Mesendoderm (in vitro differentiated cells): ENCODE measurements around the gene NT5C3B.
A peak's percentile ranks its signal among the peaks of the same experiment; 100 is the strongest.

Experiments used
- DNase-seq: peaks from one replicate; pipeline ENCODE4 v3.0.0; 2013
- H2AK5ac ChIP-seq: 2 replicates; pipeline ENCODE4 v1.6.1; 2013; ENCODE audit warnings: low read length, inconsistent platforms
- H2BK120ac ChIP-seq: 2 replicates; pipeline ENCODE4 v1.6.1; 2013; ENCODE audit warnings: low read depth, mild to moderate bottlenecking, low read length, moderate library complexity, mixed read lengths
- H2BK15ac ChIP-seq: replicated peaks from 2 replicates; pipeline ENCODE4 v1.6.1; 2013; ENCODE audit warnings: low read depth, mild to moderate bottlenecking, moderate library complexity
- H2BK5ac ChIP-seq: 2 replicates; pipeline ENCODE4 v1.6.1; 2013; ENCODE audit warnings: low read length, inconsistent platforms
- H3K18ac ChIP-seq: 2 replicates; pipeline ENCODE4 v1.6.1; 2013; ENCODE audit warnings: mild to moderate bottlenecking, low read length, mixed read lengths
- H3K23ac ChIP-seq: one replicate; pipeline ENCODE4 v1.6.1; 2013; ENCODE audit warnings: low read length
- H3K27ac ChIP-seq: 2 replicates; pipeline ENCODE4 v1.5.1; 2013; ENCODE audit warnings: low read depth, mild to moderate bottlenecking, inconsistent platforms, low read length, moderate library complexity
- H3K27me3 ChIP-seq: 2 replicates; pipeline ENCODE4 v1.6.1; 2013; ENCODE audit warnings: low read length, control low read depth, mild to moderate bottlenecking, inconsistent platforms; ENCODE audit not compliant: insufficient read depth, poor library complexity
- H3K36me3 ChIP-seq: 2 replicates; pipeline ENCODE4 v1.6.1; 2013; ENCODE audit warnings: low read length, inconsistent platforms; ENCODE audit not compliant: control insufficient read depth, insufficient read depth
- H3K4ac ChIP-seq: one replicate; pipeline ENCODE4 v1.6.1; 2013; ENCODE audit warnings: low read depth, mild to moderate bottlenecking, low read length, moderate library complexity
- H3K4me1 ChIP-seq: 2 replicates; pipeline ENCODE4 v1.6.1; 2013; ENCODE audit warnings: low read depth, low read length, inconsistent platforms; ENCODE audit not compliant: control insufficient read depth
- H3K4me2 ChIP-seq: 2 replicates; pipeline ENCODE4 v1.6.1; 2013; ENCODE audit warnings: low read length
- H3K4me3 ChIP-seq: 2 replicates; pipeline ENCODE4 v1.5.1; 2013; ENCODE audit warnings: mild to moderate bottlenecking, low read length
- H3K56ac ChIP-seq: one replicate; pipeline ENCODE4 v1.6.1; 2013; ENCODE audit warnings: low read length
- H3K79me1 ChIP-seq: 2 replicates; pipeline ENCODE4 v1.6.1; 2013; ENCODE audit warnings: low read length, inconsistent platforms
- H3K79me2 ChIP-seq: 2 replicates; pipeline ENCODE4 v1.6.1; 2013; ENCODE audit warnings: mild to moderate bottlenecking, low read length; ENCODE audit not compliant: control insufficient read depth, insufficient read depth
- H3K9ac ChIP-seq: 2 replicates; pipeline ENCODE4 v1.6.1; 2013; ENCODE audit warnings: low read length, inconsistent platforms
- H4K5ac ChIP-seq: one replicate; pipeline ENCODE4 v1.6.1; 2013; ENCODE audit warnings: low read length
- H4K8ac ChIP-seq: one replicate; pipeline ENCODE4 v1.6.1; 2013; ENCODE audit warnings: low read depth, mild to moderate bottlenecking, control low read depth, low read length, moderate library complexity
- WGBS: extraction: QIAGEN DNeasy Blood & Tissue Kit; methylation state at CpG from one replicate; pipeline ENCODE4 v1.1.7; 2013; ENCODE audit warnings: low lambda C conversion rate, missing lambda C conversion rate; ENCODE audit not compliant: insufficient coverage; ENCODE audit errors: extremely low coverage; 5-methylcytosine and 5-hydroxymethylcytosine counted together

Gene NT5C3B

GRCh38 chr17:41818024-41818423, 18.0 kb downstream of the NT5C3B start:
- Histone ChIP-seq H4K8ac (no peak overlapping the region), H3K4me2 (no peak overlapping the region), H2BK120ac (no peak overlapping the region), H2BK15ac (no peak overlapping the region), H3K27me3 (no peaks in the 10 kb centered on the region), H3K9ac (no peak overlapping the region), H3K4me1 (peaks cover 6% of the 10 kb centered on the region), H3K79me2 (peaks cover 27% of the 10 kb centered on the region), H3K36me3 (peaks cover 10% of the 10 kb centered on the region), H3K23ac (no peak overlapping the region), H2AK5ac (no peak overlapping the region), H3K79me1 (peaks cover 14% of the 10 kb centered on the region), H3K27ac (no peak overlapping the region), H3K18ac (no peak overlapping the region), H2BK5ac (no peak overlapping the region), H3K4ac (no peak overlapping the region), H4K5ac (no peak overlapping the region), H3K4me3 (no peak overlapping the region), H3K56ac (no peak overlapping the region)
- no peak for DNase-seq
- no CpG with 5 or more reads among the region's 20 CpGs for WGBS

GRCh38 chr17:41816637-41817320, 19.3 kb downstream of the NT5C3B start:
- Histone ChIP-seq H3K27me3 (no peaks in the 10 kb centered on the region), H2BK5ac (no peak overlapping the region), H3K79me1 (peaks cover 14% of the 10 kb centered on the region), H3K36me3 (peaks cover 10% of the 10 kb centered on the region), H2BK120ac (no peak overlapping the region), H4K8ac (no peak overlapping the region), H3K4me3 (no peak overlapping the region), H3K27ac (no peak overlapping the region), H4K5ac (no peak overlapping the region), H3K56ac (peak overlapping the region; percentile 25), H3K18ac (no peak overlapping the region), H2AK5ac (no peak overlapping the region), H3K4me2 (no peak overlapping the region), H3K79me2 (peaks cover 28% of the 10 kb centered on the region), H3K23ac (no peak overlapping the region), H3K4ac (no peak overlapping the region), H2BK15ac (no peak overlapping the region), H3K9ac (no peak overlapping the region), H3K4me1 (peaks cover 6% of the 10 kb centered on the region)
- no CpG with 5 or more reads among the region's 23 CpGs for WGBS
- no peak for DNase-seq

GRCh38 chr17:41814195-41814594, 21.8 kb downstream of the NT5C3B start:
- no peak overlapping the region for H2BK120ac ChIP-seq
- no peaks in the 10 kb centered on the region for H3K27me3 ChIP-seq
- peak overlapping the region; percentile 7 for H3K4me3 ChIP-seq
- no peak for DNase-seq
- WGBS, result no CpG with 5 or more reads among the region's 1 CpG
- peaks cover 6% of the 10 kb centered on the region for H3K4me1 ChIP-seq
- H3K79me1 ChIP-seq, result peaks cover 19% of the 10 kb centered on the region
- H3K36me3 ChIP-seq, result peaks cover 8% of the 10 kb centered on the region
- peaks cover 30% of the 10 kb centered on the region for H3K79me2 ChIP-seq
- H3K18ac ChIP-seq, result no peak overlapping the region
- peak overlapping the region; percentile 89 for H3K9ac ChIP-seq
- H3K4ac ChIP-seq, result no peak overlapping the region
- no peak overlapping the region for H3K23ac ChIP-seq
- H3K56ac ChIP-seq, result peak overlapping the region; percentile 91
- H2BK15ac ChIP-seq, result no peak overlapping the region
- H2BK5ac ChIP-seq, result no peak overlapping the region
- H4K5ac ChIP-seq, result no peak overlapping the region
- H3K27ac ChIP-seq, result no peak overlapping the region
- H4K8ac ChIP-seq, result no peak overlapping the region
- H2AK5ac ChIP-seq, result peak overlapping the region; percentile 31
- H3K4me2 ChIP-seq, result peak overlapping the region; percentile 95

- Histone ChIP-seq H3K56ac (peak overlapping the region; percentile 91), H3K79me2 (peaks cover 30% of the 10 kb centered on the region), H2BK15ac (no peak overlapping the region), H3K27me3 (no peaks in the 10 kb centered on the region), H4K5ac (no peak overlapping the region), H3K79me1 (peaks cover 19% of the 10 kb centered on the region), H2BK120ac (peak overlapping the region; percentile 1), H3K27ac (no peak overlapping the region), H3K36me3 (peaks cover 8% of the 10 kb centered on the region), H3K4me2 (peak overlapping the region; percentile 95), H3K18ac (peak overlapping the region; percentile 70), H3K4me3 (peak overlapping the region; percentile 74), H3K9ac (peak overlapping the region; percentile 89), H2AK5ac (peak overlapping the region; percentile 75), H3K4me1 (peaks cover 6% of the 10 kb centered on the region), H4K8ac (no peak overlapping the region), H3K4ac (no peak overlapping the region), H3K23ac (no peak overlapping the region), H2BK5ac (peak overlapping the region; percentile 36)
- DNase-seq, result no peak
- no CpG with 5 or more reads among the region's 9 CpGs for WGBS
These were observed 22.3 kb downstream of the NT5C3B start for GRCh38 chr17:41813699-41814124.

- no peak overlapping the region for H4K5ac ChIP-seq
- H3K4ac ChIP-seq, result peak overlapping the region; percentile 60
- peak overlapping the region; percentile 89 for H3K9ac ChIP-seq
- H3K18ac ChIP-seq, result peak overlapping the region; percentile 93
- H4K8ac ChIP-seq, result no peak overlapping the region
- H3K36me3 ChIP-seq, result peaks cover 7% of the 10 kb centered on the region
- H3K4me3 ChIP-seq, result peak overlapping the region; percentile 74
- H2BK120ac ChIP-seq, result peak overlapping the region; percentile 78
- peak overlapping the region; percentile 95 for H3K4me2 ChIP-seq
- peak overlapping the region; percentile 91 for H3K56ac ChIP-seq
- peak overlapping the region; percentile 75 for H2AK5ac ChIP-seq
- peak overlapping the region; percentile 73 for H3K23ac ChIP-seq
- H2BK15ac ChIP-seq, result no peak overlapping the region
- peaks cover 30% of the 10 kb centered on the region for H3K79me2 ChIP-seq
- peaks cover 6% of the 10 kb centered on the region for H3K4me1 ChIP-seq
- H3K27me3 ChIP-seq, result no peaks in the 10 kb centered on the region
- WGBS, result no CpG with 5 or more reads among the region's 12 CpGs
- no peak for DNase-seq
- peak overlapping the region; percentile 95 for H3K27ac ChIP-seq
- H3K79me1 ChIP-seq, result peaks cover 19% of the 10 kb centered on the region
- peak overlapping the region; percentile 65 for H2BK5ac ChIP-seq
These were observed 22.8 kb downstream of the NT5C3B start for GRCh38 chr17:41813152-41813680.
